GM19452 (cell line): ENCODE measurements around the gene SPOCK2.

Experiments used
- ATAC-seq: cut with Tn5 transposase; IDR thresholded peaks from one replicate; pipeline ENCODE4 v1.9.1; 2021; ENCODE audit not compliant: unreplicated experiment

SPOCK2 gene

DNA sequence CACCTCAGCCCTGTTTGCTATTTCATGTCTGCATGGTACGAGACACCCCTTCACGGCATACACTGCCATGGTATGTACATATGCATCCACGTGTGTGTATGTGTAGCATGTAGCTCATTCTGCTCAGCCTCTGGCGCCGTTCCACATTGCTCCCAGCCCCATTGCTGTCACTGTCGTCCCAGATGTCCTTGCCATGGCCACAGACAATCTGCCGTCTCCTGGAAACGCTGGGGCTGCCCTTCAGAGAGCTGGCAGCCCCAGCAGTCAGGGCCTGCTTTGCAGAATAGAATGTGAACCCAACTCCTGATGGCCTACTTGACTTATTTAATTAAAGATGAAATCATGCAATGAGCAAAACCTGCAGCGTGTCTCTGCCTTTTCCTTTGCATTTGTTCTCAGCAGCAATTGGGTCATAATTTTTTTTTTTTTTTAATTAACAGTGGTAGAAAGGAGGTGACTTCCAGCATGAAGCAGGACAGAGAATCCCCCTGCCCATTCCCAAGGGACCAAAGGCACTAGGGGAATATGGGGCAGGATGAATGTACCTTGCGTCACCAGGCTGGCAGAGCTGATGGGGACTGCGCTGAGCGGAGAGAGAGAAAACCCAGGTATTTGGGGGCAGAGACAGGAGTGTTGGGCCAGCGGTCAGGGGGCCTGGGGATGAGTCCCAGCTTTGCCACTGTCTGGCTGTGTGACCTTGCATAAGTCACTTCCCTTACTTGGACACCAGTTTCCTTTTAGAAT, 75.0 kb downstream of the SPOCK2 start:
- ATAC-seq, result no peak

DNA sequence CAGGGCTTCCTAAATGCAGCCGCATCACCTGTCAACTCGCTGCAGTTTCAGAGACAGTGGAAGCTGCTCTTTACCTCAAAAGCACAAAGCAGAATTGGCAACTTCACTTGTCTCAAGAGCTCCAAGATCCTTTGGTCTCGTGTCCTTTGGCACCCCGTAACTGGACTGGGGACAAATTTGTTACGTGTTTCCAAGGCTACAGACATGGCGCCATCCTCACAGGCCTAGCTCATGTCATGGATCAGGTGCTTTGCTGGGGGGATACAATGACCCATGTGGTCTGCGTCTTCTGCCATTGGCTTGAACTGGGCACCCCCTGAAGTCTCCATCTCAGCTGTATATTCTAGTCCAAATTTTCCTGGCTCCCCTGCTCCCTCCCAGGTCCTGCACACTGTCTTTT, 75.6 kb downstream of the SPOCK2 start:
- ATAC-seq, result no peak

DNA sequence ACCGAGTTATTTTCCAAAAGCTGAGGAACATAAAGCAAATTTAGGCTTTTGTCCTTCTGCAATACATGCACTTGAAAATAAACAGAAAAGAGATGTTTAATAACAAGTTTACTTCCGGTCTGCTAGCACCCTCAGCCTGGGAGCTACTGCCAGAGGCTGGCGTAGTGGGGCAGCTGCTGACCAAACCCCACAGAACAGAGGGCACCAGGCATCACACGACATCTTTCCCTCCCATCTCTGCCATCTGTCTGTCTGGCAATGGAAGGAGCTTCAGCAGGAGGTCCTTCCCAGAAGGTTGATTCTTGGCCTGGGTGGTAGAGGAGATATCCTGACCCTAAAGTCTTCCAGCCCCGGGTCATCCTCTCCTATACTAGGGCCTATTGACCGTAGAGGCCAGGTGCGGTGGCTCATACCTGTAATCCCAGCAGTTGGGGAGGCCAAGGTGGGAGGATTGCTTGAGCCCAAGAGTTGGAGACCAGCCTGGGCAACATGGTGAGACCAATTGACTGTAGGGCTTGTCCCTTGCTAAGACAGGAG, 76.3 kb downstream of the SPOCK2 start:
- no peak for ATAC-seq

DNA sequence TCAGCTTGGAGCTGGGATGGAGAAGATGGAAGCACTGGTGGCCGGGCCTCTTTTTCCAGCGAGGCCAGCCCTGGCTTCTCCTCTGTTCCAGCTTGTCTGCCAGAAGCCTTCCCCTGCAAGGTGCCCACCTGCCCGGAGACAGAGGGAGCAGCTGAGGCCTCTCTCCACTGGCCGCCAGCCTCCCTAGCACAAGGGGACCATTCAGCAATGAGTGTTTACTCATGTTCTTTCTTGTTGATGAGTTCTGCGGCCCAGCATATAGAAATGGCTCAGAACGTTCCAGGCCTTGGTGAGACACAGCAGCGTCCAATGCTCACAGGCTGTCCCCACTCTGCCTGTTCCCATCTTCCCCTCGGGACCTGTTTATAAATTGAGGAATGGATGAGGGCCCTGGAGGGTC, 76.9 kb downstream of the SPOCK2 start:
- ATAC-seq, result no peak

DNA sequence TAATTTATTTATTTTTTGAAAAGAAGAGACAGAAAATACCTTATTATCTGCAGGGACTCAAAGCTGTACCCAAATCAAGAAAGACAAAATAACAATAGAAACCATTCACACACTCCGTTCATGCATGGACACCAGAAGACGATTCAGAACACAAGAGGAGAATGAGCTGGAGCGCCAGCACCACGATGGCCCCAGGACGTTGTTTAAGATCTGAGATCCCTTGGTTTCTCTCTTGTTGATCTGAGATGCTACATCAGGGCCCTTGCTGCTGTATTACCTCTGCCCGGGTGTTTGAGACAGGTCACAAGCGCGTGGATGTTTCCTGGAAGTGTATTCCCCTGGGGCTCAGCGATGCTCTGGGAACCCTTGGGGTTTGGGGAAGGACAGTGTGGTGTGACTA, 77.3 kb downstream of the SPOCK2 start:
- no peak for ATAC-seq

DNA sequence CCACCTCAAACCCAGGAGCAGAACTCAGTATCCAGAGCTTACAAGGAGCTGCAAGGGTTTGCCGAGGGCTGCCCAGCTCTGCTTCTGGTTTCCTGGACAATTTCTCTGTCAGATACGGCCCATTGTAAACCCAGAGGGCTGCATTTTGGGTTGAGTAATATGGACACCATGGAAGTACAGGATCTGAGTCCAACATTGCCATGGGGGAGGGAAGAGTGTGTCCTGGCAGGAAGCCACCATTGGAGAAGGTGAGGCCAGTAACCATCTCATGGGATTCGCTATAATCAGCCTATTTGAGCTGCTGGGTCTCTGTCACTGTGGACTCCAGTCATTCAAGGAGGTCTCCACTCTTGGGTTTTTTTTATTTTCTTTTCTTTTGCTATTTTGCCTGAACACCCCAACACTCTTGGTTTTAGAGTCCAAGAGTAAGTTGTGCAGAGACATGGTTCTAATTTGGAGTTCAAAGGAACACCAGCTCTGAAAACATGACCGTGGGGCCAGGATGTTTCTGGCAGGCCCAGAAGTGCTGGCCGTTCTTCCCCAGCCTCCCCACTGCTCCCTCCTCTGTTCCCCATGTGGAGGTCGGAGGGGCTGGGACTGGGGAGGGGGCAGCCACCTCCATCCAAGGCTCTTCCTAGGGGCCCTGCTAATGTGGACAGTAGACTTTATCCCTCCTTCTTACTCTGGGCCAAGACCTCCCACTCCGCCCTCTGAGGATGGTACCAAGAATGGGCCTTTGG, 77.9 kb downstream of the SPOCK2 start:
- no peak for ATAC-seq

DNA sequence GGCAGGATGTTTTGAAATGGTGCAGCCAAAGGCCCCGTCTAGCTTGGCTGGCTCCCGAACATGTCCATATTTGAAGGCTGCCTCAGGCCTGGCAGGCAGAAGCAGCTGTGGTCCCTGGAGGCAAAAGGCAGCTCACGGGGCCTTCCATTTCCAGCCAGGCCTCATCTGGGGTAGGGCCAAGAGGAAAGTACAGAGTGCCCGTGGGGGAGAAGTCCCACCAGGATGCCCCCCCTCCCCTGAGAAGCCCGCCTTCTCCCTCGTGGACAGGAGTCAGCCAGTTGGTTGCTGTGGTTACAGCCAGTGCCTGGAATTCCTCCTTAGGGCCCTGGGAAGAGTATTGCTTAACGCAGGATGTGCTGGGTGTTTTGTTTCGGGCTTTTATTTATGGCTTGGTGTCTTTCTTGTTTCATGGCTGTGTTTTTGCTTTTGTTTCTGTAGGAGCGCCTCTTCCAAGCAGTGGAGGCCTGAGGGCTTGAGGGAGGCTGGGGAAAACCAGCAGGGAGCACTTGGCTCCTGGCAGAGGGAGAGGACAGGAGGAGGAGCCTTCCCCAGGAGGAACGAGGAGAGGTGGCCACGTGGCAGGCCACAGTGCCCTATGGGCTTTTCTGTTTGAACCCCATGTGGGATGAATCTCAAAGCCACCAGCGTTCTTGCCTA, 78.8 kb downstream of the SPOCK2 start:
- ATAC-seq, result no peak

DNA sequence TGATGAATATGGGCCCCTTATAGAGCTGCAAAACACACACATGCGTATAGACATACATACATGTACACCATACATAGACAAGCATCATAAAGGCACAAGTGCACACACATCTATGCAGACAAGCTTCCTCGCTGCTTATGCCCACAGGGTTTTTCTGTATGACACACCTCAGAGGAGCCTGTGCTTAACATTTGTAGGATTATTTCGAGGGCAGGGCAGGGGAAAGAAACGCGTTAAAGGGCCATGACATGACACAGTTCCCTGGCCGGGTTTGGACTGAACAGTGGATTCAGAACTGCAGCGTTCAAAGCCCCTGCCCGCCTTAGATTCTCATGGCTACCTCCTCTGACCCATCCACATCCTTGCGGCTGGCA, 79.3 kb downstream of the SPOCK2 start:
- ATAC-seq, result no peak
